H9 (cell line): ENCODE measurements around the gene ABHD17C. TPM values are rescaled to one million over a fixed set of nuclear protein-coding genes. Genes with fewer than 3 reads are reported as not detected.

Experiments
- DNase-seq: peaks from one replicate; pipeline ENCODE4 v3.0.0-alpha.2; 2017
- H2AFZ ChIP-seq: one replicate; pipeline ENCODE4 v1.6.1; 2013; ENCODE audit warnings: mild to moderate bottlenecking, low read length, control low read depth, moderate library complexity
- H2AK5ac ChIP-seq: 2 replicates; pipeline ENCODE4 v1.6.1; 2013; ENCODE audit warnings: low read length, control low read depth, mixed read lengths; ENCODE audit not compliant: insufficient read length
- H2BK120ac ChIP-seq: one replicate; pipeline ENCODE4 v1.6.1; 2013; ENCODE audit warnings: low read depth, mild to moderate bottlenecking, low read length, control low read depth, inconsistent platforms; ENCODE audit not compliant: poor library complexity, severe bottlenecking
- H2BK12ac ChIP-seq: 2 replicates; pipeline ENCODE4 v1.6.1; 2013; ENCODE audit warnings: low read length, control low read depth, mixed read lengths, low read depth; ENCODE audit not compliant: insufficient read length
- H2BK15ac ChIP-seq: 2 replicates; pipeline ENCODE4 v1.6.1; 2013; ENCODE audit warnings: low read depth, low read length, control low read depth
- H2BK20ac ChIP-seq: one replicate; pipeline ENCODE4 v1.6.1; 2013; ENCODE audit warnings: low read depth, mild to moderate bottlenecking, low read length, control low read depth, inconsistent platforms; ENCODE audit not compliant: poor library complexity, severe bottlenecking
- H2BK5ac ChIP-seq: 2 replicates; pipeline ENCODE4 v1.6.1; 2013; ENCODE audit warnings: low read length, control low read depth, mixed read lengths; ENCODE audit not compliant: insufficient read length
- H3K14ac ChIP-seq: 2 replicates; pipeline ENCODE4 v1.6.1; 2013; ENCODE audit warnings: low read length, control low read depth; ENCODE audit not compliant: insufficient read depth
- H3K18ac ChIP-seq: 2 replicates; pipeline ENCODE4 v1.6.1; 2013; ENCODE audit warnings: low read depth, mild to moderate bottlenecking, mixed read lengths, low read length, control low read depth; ENCODE audit not compliant: insufficient read length
- H3K23ac ChIP-seq: 2 replicates; pipeline ENCODE4 v1.6.1; 2013; ENCODE audit warnings: low read length, control low read depth, mixed read lengths, low read depth; ENCODE audit not compliant: insufficient read length
- H3K23me2 ChIP-seq: 2 replicates; pipeline ENCODE4 v1.6.1; 2013; ENCODE audit warnings: low read depth, mild to moderate bottlenecking, mixed read lengths, low read length, control low read depth; ENCODE audit not compliant: insufficient read length, poor library complexity, severe bottlenecking
- H3K27ac ChIP-seq: 2 replicates; pipeline ENCODE4 v1.5.1; 2013; ENCODE audit warnings: low read length, control low read depth, mixed read lengths, low read depth; ENCODE audit not compliant: insufficient read length
- H3K27me3 ChIP-seq: 2 replicates; pipeline ENCODE4 v1.6.1; 2013; ENCODE audit warnings: low read length, control low read depth, inconsistent platforms; ENCODE audit not compliant: insufficient read depth
- H3K4ac ChIP-seq: 2 replicates; pipeline ENCODE4 v1.6.1; 2013; ENCODE audit warnings: low read depth, mild to moderate bottlenecking, control low read depth, inconsistent platforms, low read length, moderate library complexity
- H3K4me1 ChIP-seq: 2 replicates; pipeline ENCODE4 v1.6.1; 2013; ENCODE audit warnings: low read length, control low read depth, inconsistent platforms; ENCODE audit not compliant: insufficient read depth
- H3K4me2 ChIP-seq: 2 replicates; pipeline ENCODE4 v1.6.1; 2013; ENCODE audit warnings: low read length, control low read depth, mixed read lengths; ENCODE audit not compliant: insufficient read length, insufficient read depth
- H3K56ac ChIP-seq: 2 replicates; pipeline ENCODE4 v1.6.1; 2013; ENCODE audit warnings: low read depth, mild to moderate bottlenecking, mixed read lengths, low read length, control low read depth; ENCODE audit not compliant: insufficient read length
- H3K79me1 ChIP-seq: 2 replicates; pipeline ENCODE4 v1.6.1; 2013; ENCODE audit warnings: low read depth, mild to moderate bottlenecking, moderate library complexity, low read length, control low read depth, inconsistent platforms; ENCODE audit not compliant: insufficient read depth, poor library complexity, severe bottlenecking
- H3K79me2 ChIP-seq: 2 replicates; pipeline ENCODE4 v1.6.1; 2013; ENCODE audit warnings: low read length, control low read depth, inconsistent platforms; ENCODE audit not compliant: insufficient read depth
- H3K9ac ChIP-seq: 2 replicates; pipeline ENCODE4 v1.6.1; 2013; ENCODE audit warnings: low read length, control low read depth, mixed read lengths; ENCODE audit not compliant: insufficient read length; ENCODE audit errors: extremely low read depth
- H3K9me3 ChIP-seq: one replicate; pipeline ENCODE4 v1.6.1; 2013; ENCODE audit warnings: low read depth, low read length, inconsistent platforms; ENCODE audit not compliant: control insufficient read depth
- H3T11ph ChIP-seq: one replicate; pipeline ENCODE4 v1.6.1; 2013; ENCODE audit warnings: mild to moderate bottlenecking, low read length, control low read depth, inconsistent platforms
- H4K20me1 ChIP-seq: one replicate; pipeline ENCODE4 v1.6.1; 2013; ENCODE audit not compliant: control insufficient read depth, insufficient read length, insufficient read depth
- H4K5ac ChIP-seq: 2 replicates; pipeline ENCODE4 v1.6.1; 2013; ENCODE audit warnings: low read depth, mild to moderate bottlenecking, mixed read lengths, low read length, control low read depth; ENCODE audit not compliant: insufficient read length
- H4K8ac ChIP-seq: replicated peaks from 2 replicates; pipeline ENCODE4 v1.6.1; 2013; ENCODE audit warnings: low read length, control low read depth, mixed read lengths, low read depth; ENCODE audit not compliant: insufficient read length
- H4K91ac ChIP-seq: 2 replicates; pipeline ENCODE4 v1.6.1; 2013; ENCODE audit warnings: low read depth, mild to moderate bottlenecking, moderate library complexity, mixed read lengths, low read length, control low read depth; ENCODE audit not compliant: insufficient read length
- H3K27ac Mint-ChIP-seq, 3 experiments: 2 replicates in 2 of 3; 3 replicates in 1 of 3; pipeline ENCODE4 v1.8.0; 2020 to 2021; ENCODE audit warnings: mixed read lengths in 3 of 3, mild to moderate bottlenecking in 1 of 3, moderate library complexity in 1 of 3
- H3K27me3 Mint-ChIP-seq: 2 replicates; pipeline ENCODE4 v1.8.0; 2021; ENCODE audit warnings: low read depth, mild to moderate bottlenecking, moderate library complexity, mixed read lengths
- H3K36me3 Mint-ChIP-seq, 3 experiments: 2 replicates in 2 of 3; 3 replicates in 1 of 3; pipeline ENCODE4 v1.8.0; 2020 to 2021; ENCODE audit warnings: low read depth in 3 of 3, mixed read lengths in 3 of 3; ENCODE audit not compliant: insufficient read depth in 1 of 3
- H3K4me1 Mint-ChIP-seq, 2 experiments: 2 replicates each; pipeline ENCODE4 v1.8.0; 2020; ENCODE audit warnings: mixed read lengths in 2 of 2
- H3K4me3 Mint-ChIP-seq, 2 experiments: 2 replicates in 1 of 2; 3 replicates in 1 of 2; pipeline ENCODE4 v1.8.0; 2020 to 2021; ENCODE audit warnings: mild to moderate bottlenecking in 2 of 2, mixed read lengths in 2 of 2, moderate library complexity in 1 of 2
- H3K9me3 Mint-ChIP-seq, 2 experiments: 2 replicates in 1 of 2; 3 replicates in 1 of 2; pipeline ENCODE4 v1.8.0; 2020; ENCODE audit warnings: mild to moderate bottlenecking in 2 of 2, mixed read lengths in 2 of 2, moderate library complexity in 1 of 2
- WGBS: extraction: QIAGEN DNeasy Blood & Tissue Kit; methylation state at CpG from one replicate; pipeline ENCODE4 v1.1.7; 2013; ENCODE audit warnings: missing lambda C conversion rate, low lambda C conversion rate, mixed read lengths; ENCODE audit not compliant: insufficient read length; ENCODE audit errors: extremely low coverage; 5-methylcytosine and 5-hydroxymethylcytosine counted together
- total RNA-seq: library from RNA; stranded (reverse); gene quantifications from 2 replicates; pipeline ENCODE4 v1.2.1, GENCODE V29; 2021
- TF ChIP-seq, protein P1 (sequence below): fragments of 200-600 bp; sonication (generic); conservative IDR thresholded peaks from 3 replicates; pipeline ENCODE4 v1.8.0; 2021; ENCODE audit warnings: antibody characterized with exemption, mild to moderate bottlenecking

ABHD17C gene
- total RNA-seq, 1 experiment from 2014 or later, result 21.5 TPM

DNA sequence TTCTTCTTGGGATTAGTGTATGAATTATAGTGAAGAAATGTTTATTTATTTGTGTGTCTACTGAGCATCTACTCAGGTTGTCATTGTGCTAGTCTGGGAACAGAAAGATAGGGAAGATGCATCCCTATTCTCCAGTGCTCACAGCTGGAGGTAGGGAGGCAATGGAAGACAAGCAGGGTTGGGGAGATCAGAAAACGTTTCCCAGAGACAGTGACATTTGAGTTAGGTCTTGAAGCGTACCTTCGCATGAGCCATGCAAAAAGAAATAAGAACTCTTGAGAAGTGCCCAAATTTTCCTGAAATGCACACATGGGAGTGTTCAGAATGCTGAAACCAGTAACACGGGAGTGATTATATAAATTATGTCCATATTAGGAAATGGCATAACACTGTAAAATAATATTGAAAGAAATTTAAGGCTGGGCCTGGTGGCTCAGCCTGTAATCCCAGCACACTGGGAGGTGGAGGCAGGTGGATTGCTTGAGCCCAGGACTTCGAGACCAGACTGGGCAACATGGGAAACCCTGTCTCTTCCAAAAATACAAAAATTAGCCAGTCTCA lies 78.8 kb downstream of the ABHD17C start:
- H3K9ac ChIP-seq, result no peak overlapping the region
- DNase-seq, result no peak
- no peak overlapping the region for H3K18ac ChIP-seq
- Mint-ChIP-seq H3K4me1 (no peaks in the 10 kb centered on the region; a peak in 1 of 4 replicates), H3K27me3 (peaks cover 24% of the 10 kb centered on the region), H3K27ac (no peak overlapping the region), H3K9me3 (no peaks in the 10 kb centered on the region), H3K4me3 (no peak overlapping the region), H3K36me3 (no peaks in the 10 kb centered on the region)
- no CpG with 5 or more reads among the region's 5 CpGs for WGBS
- H4K20me1 ChIP-seq, result no peaks in the 10 kb centered on the region
- H3T11ph ChIP-seq, result no peak overlapping the region
- no peak overlapping the region for H2BK15ac ChIP-seq
- H2BK12ac ChIP-seq, result no peak overlapping the region
- H3K56ac ChIP-seq, result no peak overlapping the region
- no peak overlapping the region for H3K4ac ChIP-seq
- no peak overlapping the region for H3K14ac ChIP-seq
- H3K9me3 ChIP-seq, result no peaks in the 10 kb centered on the region
- no peaks in the 10 kb centered on the region for H3K79me1 ChIP-seq
- H3K79me2 ChIP-seq, result no peaks in the 10 kb centered on the region
- H3K23ac ChIP-seq, result no peak overlapping the region
- no peak overlapping the region for H2BK20ac ChIP-seq
- H3K23me2 ChIP-seq, result peaks cover 2% of the 10 kb centered on the region
- H3K4me1 ChIP-seq, result no peaks in the 10 kb centered on the region
- no peak overlapping the region for H3K27ac ChIP-seq
- no peak overlapping the region for H2AK5ac ChIP-seq
- H2BK5ac ChIP-seq, result no peak overlapping the region
- no peak overlapping the region for H4K5ac ChIP-seq
- TF ChIP-seq, protein P1, sequence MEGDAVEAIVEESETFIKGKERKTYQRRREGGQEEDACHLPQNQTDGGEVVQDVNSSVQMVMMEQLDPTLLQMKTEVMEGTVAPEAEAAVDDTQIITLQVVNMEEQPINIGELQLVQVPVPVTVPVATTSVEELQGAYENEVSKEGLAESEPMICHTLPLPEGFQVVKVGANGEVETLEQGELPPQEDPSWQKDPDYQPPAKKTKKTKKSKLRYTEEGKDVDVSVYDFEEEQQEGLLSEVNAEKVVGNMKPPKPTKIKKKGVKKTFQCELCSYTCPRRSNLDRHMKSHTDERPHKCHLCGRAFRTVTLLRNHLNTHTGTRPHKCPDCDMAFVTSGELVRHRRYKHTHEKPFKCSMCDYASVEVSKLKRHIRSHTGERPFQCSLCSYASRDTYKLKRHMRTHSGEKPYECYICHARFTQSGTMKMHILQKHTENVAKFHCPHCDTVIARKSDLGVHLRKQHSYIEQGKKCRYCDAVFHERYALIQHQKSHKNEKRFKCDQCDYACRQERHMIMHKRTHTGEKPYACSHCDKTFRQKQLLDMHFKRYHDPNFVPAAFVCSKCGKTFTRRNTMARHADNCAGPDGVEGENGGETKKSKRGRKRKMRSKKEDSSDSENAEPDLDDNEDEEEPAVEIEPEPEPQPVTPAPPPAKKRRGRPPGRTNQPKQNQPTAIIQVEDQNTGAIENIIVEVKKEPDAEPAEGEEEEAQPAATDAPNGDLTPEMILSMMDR, result no peak
- no peaks in the 10 kb centered on the region; the same call in 1 of the 2 replicates for H3K27me3 ChIP-seq
- no peak overlapping the region for H4K91ac ChIP-seq
- no peak overlapping the region for H3K4me2 ChIP-seq
- no peak overlapping the region for H2BK120ac ChIP-seq
- no peak overlapping the region for H2AFZ ChIP-seq
- H4K8ac ChIP-seq, result no peak overlapping the region
